ENCODE measurements around the gene ING4. TPM values are rescaled to one million over a fixed set of nuclear protein-coding genes. Genes with fewer than 3 reads are reported as not detected.

The ING4 gene
- polyA plus RNA-seq, 1 of the 3 experiments (the other 2 are of a cell fraction): 96.5 TPM

- Histone ChIP-seq H3K4me2 (no peak overlapping the region), H3K9ac (no peak overlapping the region), H2AFZ (ENCODE audit: low read depth) (no peak overlapping the region), H3K4me3 (ENCODE audit: low read depth in 2 of 2, low read length in 1 of 2) (no peak overlapping the region), H4K20me1 (ENCODE audit: insufficient read depth) (no peaks in the 10 kb centered on the region), H3K36me3 (replicated peaks in 1 of 2; ENCODE audit: control insufficient read depth in 1 of 2, insufficient read depth in 2 of 2, low read length in 1 of 2) (no peaks in the 10 kb centered on the region), H3K9me2 (no peaks in the 10 kb centered on the region), H3K27me3 (ENCODE audit: insufficient read depth) (no peaks in the 10 kb centered on the region), H3K9me3 (no peaks in the 10 kb centered on the region), H3K79me2 (ENCODE audit: insufficient read depth) (no peaks in the 10 kb centered on the region), H3K27ac (ENCODE audit: low read depth in 2 of 2, low read length in 1 of 2) (no peak overlapping the region), H3K4me1 (ENCODE audit: control insufficient read depth in 1 of 2, insufficient read depth in 2 of 2, low read depth in 1 of 2, low read length in 1 of 2) (no peaks in the 10 kb centered on the region), H3F3A (replicated peaks; ENCODE audit: insufficient read depth) (no peaks in the 10 kb centered on the region)
- POLR2A ChIA-PET: interaction anchor here (1.2 to 1.8 kb wide), 2 partner anchors 11 to 14 kb away, joined by 3 to 5 read pairs; no protein-coding TSS in a partner anchor
- WGBS (ENCODE audit: low lambda C conversion rate): 61% methylated on average over 6 of the region's 6 CpGs
- TF ChIP-seq RAD21 (IDR thresholded peaks at IDR 0.05; ENCODE audit: low read length) (no peak), TEAD4 (IDR thresholded peaks at IDR 0.05; ENCODE audit: borderline replicate concordance, insufficient read depth) (no peak), ZBTB33 (IDR thresholded peaks at IDR 0.05; ENCODE audit: borderline replicate concordance, low read depth) (no peak), FOXJ3 (CRISPR knock-in tag; IDR thresholded peaks at IDR 0.05) (no peak), EP300 (IDR thresholded peaks at IDR 0.05; ENCODE audit: borderline replicate concordance in 1 of 2, low read depth in 1 of 2, low read length in 1 of 2) (no peak), RXRA (IDR thresholded peaks at IDR 0.05; ENCODE audit: borderline replicate concordance, low read depth) (no peak), GABPA (IDR thresholded peaks at IDR 0.05; ENCODE audit: low read depth) (no peak), CTCF (IDR thresholded peaks at IDR 0.05) (no peak), EZH2phosphoT487 (IDR thresholded peaks at IDR 0.05; ENCODE audit: borderline replicate concordance, low read depth) (no peak)
- CTCF ChIA-PET: interaction anchor here (1.6 to 4.2 kb wide), 10 partner anchors 8 to 90 kb away, joined by 4 to 32 read pairs (median 10); partner anchors contain the start of gene LPAR5
- DNase-seq: peak; percentile 7
Observed at GRCh38 chr12:6643569-6644256, 19.2 kb downstream of the ING4 start.

GRCh38 chr12:6641131-6641530 lies 21.8 kb downstream of the ING4 start:
- no peak overlapping the region for H2AFZ ChIP-seq (ENCODE audit: low read depth)
- ChIA-PET POLR2A (interaction anchor here (0.6 kb wide), 1 partner anchor 1094 kb away, joined by 5 read pairs; no protein-coding TSS in a partner anchor), CTCF (interaction anchor here (0.9 to 2.2 kb wide), 3 partner anchors 17 to 28 kb away, joined by 3 to 5 read pairs (median 3); no protein-coding TSS in a partner anchor)
- H3K9me2 ChIP-seq: no peaks in the 10 kb centered on the region
- no peak overlapping the region for H3K27ac ChIP-seq (ENCODE audit: low read depth in 2 of 2, low read length in 1 of 2)
- no peak overlapping the region for H3K9ac ChIP-seq
- peak; percentile 6 for DNase-seq
- no peaks in the 10 kb centered on the region for H3K79me2 ChIP-seq (ENCODE audit: insufficient read depth)
- H3K36me3 ChIP-seq (replicated peaks in 1 of 2; ENCODE audit: control insufficient read depth in 1 of 2, insufficient read depth in 2 of 2, low read length in 1 of 2): no peaks in the 10 kb centered on the region
- H3F3A ChIP-seq (replicated peaks; ENCODE audit: insufficient read depth): no peaks in the 10 kb centered on the region
- peaks cover 0 to 4% of the 10 kb centered on the region in 2 experiments; a peak in 1 of 4 replicates for H3K4me1 ChIP-seq (ENCODE audit: control insufficient read depth in 1 of 2, insufficient read depth in 2 of 2, low read depth in 1 of 2, low read length in 1 of 2)
- H3K4me3 ChIP-seq (ENCODE audit: low read depth in 2 of 2, low read length in 1 of 2): no peak overlapping the region
- no peaks in the 10 kb centered on the region for H3K27me3 ChIP-seq (ENCODE audit: insufficient read depth)
- no peak for TF ChIP-seq SMC3 (IDR thresholded peaks at IDR 0.05; ENCODE audit: low read depth, low read length)
- no peak for TF ChIP-seq RFX5 (IDR thresholded peaks at IDR 0.05; ENCODE audit: low read length)
- no peak for TF ChIP-seq USF2 (IDR thresholded peaks at IDR 0.05; ENCODE audit: borderline replicate concordance, low read depth, low read length)
- no peak for TF ChIP-seq POLR2AphosphoS5 (IDR thresholded peaks at IDR 0.05; ENCODE audit: low read depth, low read length)
- H4K20me1 ChIP-seq (ENCODE audit: insufficient read depth): no peaks in the 10 kb centered on the region
- H3K4me2 ChIP-seq: no peak overlapping the region
- H3K9me3 ChIP-seq: no peaks in the 10 kb centered on the region
- 59% methylated on average over 4 of the region's 4 CpGs for WGBS (ENCODE audit: low lambda C conversion rate)

Data from SK-N-SH (cell line).